K562 treated with DMSO at 1 percent for 12 hours (cell line): ENCODE measurements around the gene SLC9C2. TPM values are rescaled to one million over a fixed set of nuclear protein-coding genes. Genes with fewer than 3 reads are reported as not detected.

Source experiments
- total RNA-seq: library from RNA; unstranded; fragments of 300-600 nt; gene quantifications from 2 replicates; pipeline ENCODE4 v1.2.3, GENCODE V29; 2022; ENCODE audit not compliant: insufficient read depth

SLC9C2 gene
- total RNA-seq, result not detected in 2 replicates

GRCh38 chr1:173603056-173603591, at the start of gene SLC9C2:
Gene SLC9C2 (minus strand): TSS chr1:173603072. CDS start chr1:173601776, 1,296 bp downstream.

GRCh38 chr1:173635116-173635515, 32.2 kb upstream of the SLC9C2 start, which contains the start of gene TEX50:
Gene TEX50 (plus strand): TSS chr1:173635338. CDS start chr1:173635522, 184 bp downstream.

GRCh38 chr1:173477286-173478093, 125.4 kb downstream of the SLC9C2 start, which contains the start of gene PRDX6:
Gene PRDX6 (plus strand): TSS chr1:173477335. CDS start chr1:173477398, 63 bp downstream.

Other genes starting within 250 kb of the SLC9C2 start
- 258 and 304 TPM in 2 replicates for gene PRDX6, start 125.7 kb downstream of the SLC9C2 start, total RNA-seq
- not detected in 2 replicates for gene TEX50, start 32.3 kb upstream of the SLC9C2 start, total RNA-seq
- gene ANKRD45, start 66.8 kb upstream of the SLC9C2 start, total RNA-seq, result not detected in 2 replicates
- 6.2 and 34.7 TPM in 2 replicates for gene KLHL20, start 111.9 kb upstream of the SLC9C2 start, total RNA-seq
- gene DARS2, start 221.6 kb upstream of the SLC9C2 start, total RNA-seq, result 12.3 and 33.9 TPM in 2 replicates
- gene CENPL, start 221.8 kb upstream of the SLC9C2 start, total RNA-seq, result 10.2 and 22.5 TPM in 2 replicates